HCT116 (cell line): ENCODE data around the gene PRKAG2.
"Not testable (repeated sequence)": the region's sequence is repeated elsewhere in the genome, so short reads cannot be mapped to it uniquely, and the experiment has no call there.

ENCODE experiments used
- CTCF ChIP-seq, 3 experiments: fragments of 200-600 bp in 1 of 3; sonication (generic) in 1 of 3; IDR thresholded peaks in 2 of 3; conservative IDR thresholded peaks in 1 of 3; 2 replicates each; pipeline ENCODE4 v1.5.1; 2012 to 2017; ENCODE audit warnings: low read depth in 2 of 3, low read length in 2 of 3, antibody characterized with exemption in 1 of 3, borderline replicate concordance in 1 of 3, control low read depth in 1 of 3, mild to moderate bottlenecking in 1 of 3, mixed read lengths in 1 of 3, mixed run types in 1 of 3, moderate library complexity in 1 of 3; ENCODE audit not compliant: insufficient read depth in 1 of 3
- POLR2A ChIP-seq: IDR thresholded peaks from 2 replicates; pipeline ENCODE4 v1.7.0; 2011; ENCODE audit warnings: borderline replicate concordance; ENCODE audit not compliant: insufficient read depth, insufficient read length; ENCODE audit errors: extremely low read depth
- POLR2AphosphoS5 ChIP-seq: IDR thresholded peaks from 2 replicates; pipeline ENCODE4 v1.6.1; 2011; ENCODE audit warnings: mild to moderate bottlenecking, low read depth, low read length, moderate library complexity
- SRF ChIP-seq: IDR thresholded peaks from 2 replicates; pipeline ENCODE4 v1.6.1; 2012; ENCODE audit warnings: low read depth
- TF ChIP-seq, protein P1 (sequence below): IDR thresholded peaks from 2 replicates; pipeline ENCODE4 v1.6.1; 2012; ENCODE audit warnings: low read depth

DNA sequence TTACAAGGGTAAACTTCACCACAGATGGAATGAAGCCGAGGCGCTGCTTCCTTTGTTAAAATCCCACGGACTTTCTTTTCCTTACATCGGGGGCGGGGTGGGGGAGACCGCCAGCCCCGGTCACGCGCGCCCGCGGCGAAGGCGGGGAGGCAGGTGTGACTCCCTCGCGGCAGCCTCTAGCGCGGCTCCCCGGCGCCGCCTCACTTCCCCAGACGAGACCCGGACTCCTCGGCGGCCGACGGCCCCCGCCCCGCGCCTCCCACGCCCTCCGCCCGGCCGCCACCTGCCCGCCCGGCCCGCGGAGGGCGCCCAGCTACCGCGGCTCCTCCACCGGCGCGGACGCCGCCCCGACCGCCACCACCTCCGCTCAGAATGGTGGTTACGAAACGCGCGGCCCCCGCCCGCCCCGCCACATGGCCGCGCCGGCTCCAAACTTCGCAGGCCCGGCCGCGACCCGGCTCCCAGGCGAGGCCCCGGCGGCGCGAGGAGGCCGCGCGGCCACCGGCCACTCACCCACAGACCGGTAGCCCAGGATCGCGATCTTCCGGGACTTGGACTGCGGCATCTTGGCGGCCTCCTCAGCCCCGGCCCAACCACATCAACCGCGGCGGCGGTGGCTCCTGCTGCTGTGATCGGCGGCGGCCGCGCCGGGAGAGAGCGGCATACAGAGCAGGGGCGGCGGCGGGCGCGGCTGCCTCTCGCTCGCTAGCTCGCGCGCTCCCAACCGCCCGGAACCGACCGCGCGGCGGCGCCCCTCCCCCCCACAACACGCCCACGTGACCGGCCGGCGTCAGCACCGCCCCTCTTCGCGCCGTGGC lies 357.8 kb downstream of the PRKAG2 start:
- TF ChIP-seq CTCF (IDR thresholded peaks at IDR 0.05 in 2 of 3, conservative IDR thresholded peaks at IDR 0.05 in 1 of 3; ENCODE audit: borderline replicate concordance in 1 of 3, insufficient read depth in 1 of 3, low read depth in 2 of 3, low read length in 2 of 3); POLR2AphosphoS5; POLR2A; SRF: not testable (repeated sequence)
- TF ChIP-seq, protein P1, sequence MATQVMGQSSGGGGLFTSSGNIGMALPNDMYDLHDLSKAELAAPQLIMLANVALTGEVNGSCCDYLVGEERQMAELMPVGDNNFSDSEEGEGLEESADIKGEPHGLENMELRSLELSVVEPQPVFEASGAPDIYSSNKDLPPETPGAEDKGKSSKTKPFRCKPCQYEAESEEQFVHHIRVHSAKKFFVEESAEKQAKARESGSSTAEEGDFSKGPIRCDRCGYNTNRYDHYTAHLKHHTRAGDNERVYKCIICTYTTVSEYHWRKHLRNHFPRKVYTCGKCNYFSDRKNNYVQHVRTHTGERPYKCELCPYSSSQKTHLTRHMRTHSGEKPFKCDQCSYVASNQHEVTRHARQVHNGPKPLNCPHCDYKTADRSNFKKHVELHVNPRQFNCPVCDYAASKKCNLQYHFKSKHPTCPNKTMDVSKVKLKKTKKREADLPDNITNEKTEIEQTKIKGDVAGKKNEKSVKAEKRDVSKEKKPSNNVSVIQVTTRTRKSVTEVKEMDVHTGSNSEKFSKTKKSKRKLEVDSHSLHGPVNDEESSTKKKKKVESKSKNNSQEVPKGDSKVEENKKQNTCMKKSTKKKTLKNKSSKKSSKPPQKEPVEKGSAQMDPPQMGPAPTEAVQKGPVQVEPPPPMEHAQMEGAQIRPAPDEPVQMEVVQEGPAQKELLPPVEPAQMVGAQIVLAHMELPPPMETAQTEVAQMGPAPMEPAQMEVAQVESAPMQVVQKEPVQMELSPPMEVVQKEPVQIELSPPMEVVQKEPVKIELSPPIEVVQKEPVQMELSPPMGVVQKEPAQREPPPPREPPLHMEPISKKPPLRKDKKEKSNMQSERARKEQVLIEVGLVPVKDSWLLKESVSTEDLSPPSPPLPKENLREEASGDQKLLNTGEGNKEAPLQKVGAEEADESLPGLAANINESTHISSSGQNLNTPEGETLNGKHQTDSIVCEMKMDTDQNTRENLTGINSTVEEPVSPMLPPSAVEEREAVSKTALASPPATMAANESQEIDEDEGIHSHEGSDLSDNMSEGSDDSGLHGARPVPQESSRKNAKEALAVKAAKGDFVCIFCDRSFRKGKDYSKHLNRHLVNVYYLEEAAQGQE: not testable (repeated sequence)
